ENCODE results near the gene MITF.

MITF gene

GRCh38 chr3:69842351-69842750, 103.1 kb downstream of the MITF start:
- no peak for DNase-seq

GRCh38 chr3:69842789-69843188, 103.5 kb downstream of the MITF start:
- no peak for DNase-seq

GRCh38 chr3:69844706-69845105, 105.4 kb downstream of the MITF start:
- DNase-seq = no peak

DNA sequence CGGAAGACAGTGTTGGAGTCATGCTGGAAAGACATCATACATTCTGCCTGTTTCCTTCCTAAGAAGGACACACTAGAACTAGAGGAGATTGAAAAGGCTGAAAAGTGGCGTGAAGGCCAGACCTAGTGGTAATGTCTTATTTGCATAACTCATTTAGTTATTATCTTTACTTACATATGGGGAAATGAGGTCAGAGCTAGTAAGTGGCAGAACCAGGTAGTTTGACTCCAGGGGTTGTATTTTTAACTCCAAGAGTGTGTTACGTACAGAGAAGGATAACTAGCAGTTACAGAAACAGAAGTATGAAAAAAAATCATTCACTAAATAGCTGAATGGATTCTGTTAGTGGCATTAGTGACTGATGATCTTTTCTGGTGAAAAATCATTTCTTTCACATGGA, 108.0 kb downstream of the MITF start:
- no peak for DNase-seq

DNA sequence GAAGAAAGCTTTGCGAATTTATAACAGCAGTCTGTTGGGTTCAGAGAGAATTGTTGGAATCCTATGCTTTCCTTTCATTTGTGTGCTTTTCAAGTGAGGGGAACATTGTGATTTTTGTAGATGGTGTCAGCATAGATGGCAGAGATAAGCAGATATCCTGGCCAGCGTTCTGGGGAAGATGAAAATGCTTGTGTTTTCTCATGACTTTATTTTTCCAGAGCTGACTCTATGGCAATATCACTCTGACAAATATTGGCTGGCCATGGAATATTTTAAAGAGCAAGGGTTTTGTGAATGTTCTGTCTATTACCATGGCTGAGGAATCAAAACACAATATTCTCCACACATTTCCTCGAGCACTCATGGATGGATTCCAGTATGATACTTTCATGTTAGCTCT, 108.8 kb downstream of the MITF start:
- DNase-seq = no peak

- DNase-seq = no peak
Measured at GRCh38 chr3:69850849-69851248, 111.6 kb downstream of the MITF start.

GRCh38 chr3:69853027-69853426, 113.8 kb downstream of the MITF start:
- no peak for DNase-seq

GRCh38 chr3:69855436-69856162, 116.3 kb downstream of the MITF start:
- DNase-seq = no peak

GRCh38 chr3:69856965-69857705, 117.9 kb downstream of the MITF start:
- DNase-seq = no peak

- no peak for DNase-seq
Measured at GRCh38 chr3:69861556-69861955, 122.3 kb downstream of the MITF start.

DNA sequence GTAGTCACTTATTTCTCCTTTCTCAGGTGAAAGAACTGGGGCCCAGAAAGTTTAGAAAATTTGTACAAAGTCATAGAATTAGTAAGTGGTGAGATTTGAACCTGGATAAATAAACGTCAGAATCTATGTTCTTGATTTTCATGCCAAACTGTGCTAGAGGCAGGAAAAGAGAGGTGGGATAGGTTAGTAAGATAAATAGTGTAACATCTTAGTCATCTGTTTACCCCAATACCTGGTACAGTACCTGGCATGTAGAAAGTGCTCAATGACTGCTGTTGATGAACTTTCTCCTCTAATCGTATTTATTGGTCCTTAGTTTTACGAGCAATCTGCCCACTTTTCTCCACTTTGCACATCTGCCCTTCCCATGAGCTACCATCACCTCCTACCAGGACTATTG, 124.9 kb downstream of the MITF start:
- DNase-seq = no peak

GRCh38 chr3:69864766-69865165, 125.5 kb downstream of the MITF start:
- no peak for DNase-seq

DNA sequence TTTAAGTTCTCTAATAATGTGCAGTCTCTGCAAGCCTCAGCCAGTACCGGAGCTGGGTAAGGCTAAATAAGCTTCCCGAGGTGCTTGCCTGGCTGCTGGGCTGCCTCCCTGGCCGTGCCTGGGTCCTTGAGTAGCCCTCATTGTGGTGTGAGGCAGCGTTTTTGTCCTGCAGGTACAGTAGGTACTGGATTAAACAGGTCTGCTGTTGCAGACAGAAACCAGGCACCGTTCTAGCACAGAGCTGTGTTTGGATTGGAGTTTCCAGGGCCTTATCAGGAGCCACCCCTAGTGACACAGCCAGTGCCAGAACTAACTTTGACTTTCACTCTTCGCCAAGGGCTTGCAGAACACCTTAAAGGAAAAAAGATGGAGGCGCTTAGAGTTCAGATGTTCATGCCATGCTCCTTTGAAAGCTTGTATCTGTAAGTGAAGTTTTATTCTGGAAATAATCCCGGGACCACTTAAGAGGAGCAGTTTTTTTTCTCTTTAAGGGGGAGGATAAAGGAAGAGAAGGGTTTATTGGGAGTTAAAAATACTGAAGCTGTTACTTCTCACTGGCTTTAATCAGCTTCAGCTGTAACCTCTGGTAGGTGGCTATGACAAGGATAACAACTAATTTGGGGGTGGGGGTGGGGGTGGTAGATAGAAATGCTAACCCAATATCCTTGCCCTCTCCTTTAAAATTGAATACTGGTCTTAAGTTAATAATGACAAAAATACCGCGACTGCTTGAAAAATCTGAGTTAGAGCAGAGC, 126.8 kb downstream of the MITF start:
- no peak for DNase-seq

GRCh38 chr3:69866988-69867720, 127.9 kb downstream of the MITF start:
- no peak for DNase-seq

DNA sequence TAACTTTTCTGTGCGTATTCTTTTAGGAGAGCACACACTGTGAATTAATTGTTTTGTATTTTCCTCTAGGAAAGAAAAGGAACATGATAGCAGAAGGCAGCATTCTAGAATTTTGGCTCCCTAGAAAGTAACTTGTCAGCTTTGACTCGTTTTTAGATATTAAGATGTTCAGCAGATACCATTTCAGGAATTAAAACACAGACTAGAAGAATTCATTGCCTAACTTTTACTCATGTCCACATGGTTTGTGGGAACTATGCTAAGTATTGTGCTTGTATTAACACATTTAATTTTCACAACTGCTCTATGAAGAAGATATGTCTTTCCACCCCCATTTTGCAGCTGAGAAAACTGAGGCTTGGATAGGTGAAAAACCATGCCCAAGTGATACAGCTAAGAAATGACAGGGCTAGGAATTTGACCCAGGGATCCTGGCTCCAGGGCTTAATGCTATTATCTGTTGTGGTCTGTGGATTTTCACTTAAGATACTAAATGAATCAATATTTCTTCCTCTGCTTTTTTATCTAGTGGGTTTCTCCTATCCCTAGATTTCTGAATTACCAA, 128.8 kb downstream of the MITF start:
- DNase-seq = no peak

GRCh38 chr3:69868841-69869420, 129.7 kb downstream of the MITF start:
- no peak for DNase-seq

DNA sequence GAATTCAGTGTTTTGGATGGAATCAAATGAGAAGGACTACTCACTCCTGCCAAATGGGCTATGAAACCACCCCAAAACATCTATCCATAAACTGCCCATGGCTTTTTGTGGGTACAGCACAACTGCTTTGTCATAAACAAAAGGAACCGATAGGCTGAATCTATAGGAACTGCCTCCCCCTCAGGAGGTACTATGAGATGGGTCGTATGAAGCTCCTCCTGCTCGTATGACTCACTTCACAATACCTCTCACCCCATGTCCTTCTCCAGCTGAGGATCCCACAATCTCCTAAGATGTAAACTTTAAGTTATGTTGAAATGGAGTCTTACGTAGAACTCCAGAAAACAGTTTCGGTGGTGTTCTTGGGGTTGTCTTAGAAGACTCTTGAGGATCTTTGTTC, 130.4 kb downstream of the MITF start:
- no peak for DNase-seq

GRCh38 chr3:69871251-69871650, 132.0 kb downstream of the MITF start:
- no peak for DNase-seq

DNA sequence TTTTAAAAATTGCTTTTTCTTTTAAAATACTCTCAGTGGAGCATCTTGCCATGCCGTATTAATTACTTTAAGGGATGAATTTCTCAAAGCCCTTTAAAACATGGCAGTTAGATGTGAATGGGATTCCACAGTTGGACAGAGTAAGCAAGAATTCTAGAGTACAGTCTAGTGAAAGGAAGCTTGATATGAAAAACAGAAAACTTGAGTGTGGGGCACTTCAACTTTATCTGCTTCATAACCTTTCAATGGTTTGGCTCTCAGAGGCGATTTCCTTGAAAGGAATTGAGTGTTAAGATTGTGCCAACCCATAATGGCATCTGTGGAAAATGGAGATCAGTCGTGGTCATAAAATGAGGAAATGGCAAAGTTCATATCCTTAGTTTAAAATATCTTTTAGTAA, 132.6 kb downstream of the MITF start:
- DNase-seq = no peak

DNA sequence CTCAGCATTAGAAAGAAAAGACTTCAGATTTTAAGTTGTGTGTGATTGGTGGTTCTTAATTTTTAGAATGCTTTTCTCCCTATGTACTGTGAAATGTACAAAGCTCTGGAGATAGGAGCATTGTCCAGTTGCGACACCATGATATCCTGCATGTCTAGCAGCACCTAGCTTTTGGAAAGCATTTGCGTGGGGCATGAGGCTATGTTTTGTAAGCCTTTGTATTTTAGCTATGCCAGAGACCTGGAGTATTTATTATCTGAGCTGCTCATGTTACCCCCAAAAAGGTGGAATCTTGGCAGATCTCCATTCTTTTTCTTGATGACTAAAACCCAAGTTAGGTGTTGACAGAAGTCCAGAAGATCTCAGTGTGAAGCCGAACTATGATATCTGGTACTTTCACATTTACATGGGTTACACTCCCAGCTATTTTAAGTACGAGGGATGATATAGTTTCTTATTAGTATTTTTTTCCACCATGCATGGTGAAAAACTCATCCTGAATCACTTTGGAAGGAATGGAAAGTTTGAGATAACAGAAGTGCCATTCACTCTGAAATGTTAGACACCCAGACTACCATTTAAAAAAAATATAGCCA, 133.6 kb downstream of the MITF start:
- DNase-seq = no peak

DNA sequence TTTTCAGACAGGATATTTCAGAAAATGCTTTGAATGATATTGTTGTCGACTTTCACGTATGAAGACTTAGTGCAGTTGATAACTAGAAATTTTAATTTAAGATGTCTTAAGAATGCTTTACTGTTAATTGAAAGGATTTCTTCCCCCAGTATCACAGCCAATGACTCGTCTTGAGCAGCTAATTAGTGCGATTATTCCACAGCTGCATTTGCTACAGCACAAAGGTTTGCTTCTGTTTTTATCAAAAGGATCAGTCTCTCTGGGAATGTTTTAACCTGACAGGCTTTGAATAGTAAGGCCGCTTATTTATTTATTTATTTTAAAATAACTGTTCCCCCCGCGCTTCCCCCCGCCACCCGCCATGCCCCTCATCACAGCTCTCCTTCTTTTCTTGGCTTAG, 136.8 kb downstream of the MITF start:
- DNase-seq = no peak

- no peak for DNase-seq
Measured at GRCh38 chr3:69878254-69878653, 139.0 kb downstream of the MITF start.

All from NCI-H774 (cell line).